Lower lobe of right lung (tissue), 2 donors: Measurements from ENCODE around the gene LRRC3C. TPM values are rescaled to one million over a fixed set of nuclear protein-coding genes. Genes with fewer than 3 reads are reported as not detected.
A peak's percentile ranks its signal among the peaks of the same experiment; 100 is the strongest.
"Not testable (repeated sequence)": the region's sequence is repeated elsewhere in the genome, so short reads cannot be mapped to it uniquely, and the experiment has no call there.

ENCODE experiments used
- ATAC-seq, 2 donors: fragments of 200-7000 bp; cut with Tn5 transposase; one replicate each; pipeline ENCODE4 v1.9.1; 2020 to 2022; ENCODE audit warnings: mild to moderate bottlenecking in 2 of 2, moderate library complexity in 2 of 2
- DNase-seq: peaks from one replicate; pipeline ENCODE4 v3.0.0-alpha.2; 2020
- H3K27ac ChIP-seq: fragments of 200-600 bp; one replicate; pipeline ENCODE4 v1.8.0; 2022
- H3K27me3 ChIP-seq: fragments of 200-600 bp; one replicate; pipeline ENCODE4 v1.8.0; 2022; ENCODE audit warnings: low read depth
- H3K36me3 ChIP-seq: fragments of 200-600 bp; one replicate; pipeline ENCODE4 v1.8.0; 2022; ENCODE audit warnings: mild to moderate bottlenecking
- H3K4me1 ChIP-seq: fragments of 200-600 bp; one replicate; pipeline ENCODE4 v1.8.0; 2022
- H3K4me3 ChIP-seq: fragments of 200-600 bp; one replicate; pipeline ENCODE4 v1.8.0; 2022; ENCODE audit warnings: mild to moderate bottlenecking
- H3K9me3 ChIP-seq: fragments of 200-600 bp; one replicate; pipeline ENCODE4 v1.8.0; 2022
- CTCF ChIP-seq: fragments of 200-600 bp; IDR thresholded peaks from one replicate; pipeline ENCODE4 v1.8.0; 2022; ENCODE audit warnings: antibody characterized with exemption, mild to moderate bottlenecking
- intact Hi-C: fragments of 100-400 bp; cut with DNase I; formaldehyde crosslinking; loops from one replicate; pipeline ENCODE4 v1.11.0; 2022
- total RNA-seq: library from RNA; stranded (reverse); fragmentation: NEBNext Ultra II Directional; extraction: Animal tissue kit (Norgen Biotek cat#: 25700); gene quantifications from one replicate; pipeline ENCODE4 v1.2.1, GENCODE V29; 2021
- donor health status: DM: no; HTN: yes; CAD: no; lungs with severe emphysema.

LRRC3C gene
- total RNA-seq, 1 donor from 2014 or later, result not detected

GRCh38 chr17:39944393-39944711 lies 16.8 kb downstream of the LRRC3C start:
- TF ChIP-seq CTCF, result no peak
- Histone ChIP-seq H3K9me3 (no peaks in the 10 kb centered on the region), H3K4me1 (no peaks in the 10 kb centered on the region), H3K27ac (no peak overlapping the region), H3K27me3 (no peaks in the 10 kb centered on the region), H3K36me3 (no peaks in the 10 kb centered on the region), H3K4me3 (no peak overlapping the region)
- no peak for ATAC-seq
- no peak for DNase-seq
- intact Hi-C loops, result no loop called here

GRCh38 chr17:39946551-39947330 lies 19.2 kb downstream of the LRRC3C start:
- Histone ChIP-seq H3K27me3 (no peaks in the 10 kb centered on the region), H3K9me3 (no peaks in the 10 kb centered on the region), H3K36me3 (no peaks in the 10 kb centered on the region), H3K4me3 (no peak overlapping the region), H3K27ac (no peak overlapping the region), H3K4me1 (no peaks in the 10 kb centered on the region)
- intact Hi-C loops, result no loop called here
- no peak for TF ChIP-seq CTCF
- ATAC-seq, result no peak
- DNase-seq, result no peak

- H3K9me3 ChIP-seq, intact Hi-C loops, H3K27me3 ChIP-seq, H3K4me3 ChIP-seq, H3K36me3 ChIP-seq, DNase-seq, H3K4me1 ChIP-seq, ATAC-seq: not testable (repeated sequence)
- H3K27ac ChIP-seq, result peak overlapping the region; percentile 64
Observed at GRCh38 chr17:39948489-39948828, 20.9 kb downstream of the LRRC3C start.

- H3K27ac ChIP-seq, result peak overlapping the region; percentile 64
- H3K9me3 ChIP-seq, result no peaks in the 10 kb centered on the region
- H3K36me3 ChIP-seq, result no peaks in the 10 kb centered on the region
- DNase-seq (no peak), ATAC-seq (peak in 1 of 2 donors; percentile 15)
- no peak for TF ChIP-seq CTCF
- no peaks in the 10 kb centered on the region for H3K27me3 ChIP-seq
- no peak overlapping the region for H3K4me3 ChIP-seq
- intact Hi-C loops, result no loop called here
- peaks cover 7% of the 10 kb centered on the region for H3K4me1 ChIP-seq
Observed at GRCh38 chr17:39949028-39949427, 21.5 kb downstream of the LRRC3C start.

GRCh38 chr17:39950871-39951348 lies 23.4 kb downstream of the LRRC3C start:
- Histone ChIP-seq H3K4me3 (no peak overlapping the region), H3K27me3 (no peaks in the 10 kb centered on the region), H3K36me3 (no peaks in the 10 kb centered on the region), H3K27ac (no peak overlapping the region), H3K9me3 (no peaks in the 10 kb centered on the region), H3K4me1 (peaks cover 7% of the 10 kb centered on the region)
- intact Hi-C loops, result no loop called here
- DNase-seq, result no peak
- ATAC-seq, result no peak
- TF ChIP-seq CTCF, result no peak

- intact Hi-C loops, result no loop called here
- H3K27ac ChIP-seq, result peak overlapping the region; percentile 70
- TF ChIP-seq CTCF, result no peak
- DNase-seq (peak; percentile 63), ATAC-seq (peak in 1 of 2 donors; percentile 0)
- H3K4me3 ChIP-seq, result peak overlapping the region; percentile 53
- H3K4me1 ChIP-seq, result peaks cover 7% of the 10 kb centered on the region
- H3K27me3 ChIP-seq, result no peaks in the 10 kb centered on the region
- H3K36me3 ChIP-seq, result no peaks in the 10 kb centered on the region
- H3K9me3 ChIP-seq, result no peaks in the 10 kb centered on the region
Observed at GRCh38 chr17:39951924-39952679, 24.6 kb downstream of the LRRC3C start.
